ENCODE data around the gene PDE4D.

Gene PDE4D

DNA sequence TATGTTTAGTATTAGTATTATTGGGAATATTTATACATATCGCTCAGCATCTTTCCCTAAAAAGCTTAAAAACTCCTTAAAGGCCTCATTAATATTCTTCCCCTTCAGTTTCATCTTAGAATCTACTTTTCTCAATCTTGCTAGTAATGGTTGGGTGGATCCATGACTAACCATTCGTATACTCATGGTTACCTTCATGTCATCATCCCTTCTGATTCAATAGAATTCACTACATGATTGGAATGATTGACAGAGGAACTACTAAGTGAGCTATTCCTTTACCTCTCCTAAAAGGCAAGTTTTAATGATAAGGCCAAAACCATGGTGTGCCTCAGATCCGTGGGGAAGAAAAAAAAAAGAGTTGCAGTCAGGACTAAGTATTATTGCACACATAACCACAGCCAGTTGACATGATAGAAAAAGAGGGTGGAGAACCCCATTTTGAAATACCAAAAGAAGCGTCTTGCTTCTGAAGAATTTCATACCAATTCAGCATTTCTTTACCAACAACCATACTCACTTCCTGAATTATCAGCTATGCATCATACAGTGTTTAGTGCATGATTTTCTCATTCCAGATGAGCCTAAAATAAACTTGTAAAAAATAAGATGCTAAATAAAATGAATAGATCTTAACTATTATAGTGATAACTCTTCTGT lies 624.6 kb downstream of the PDE4D start:
- no peak for DNase-seq

DNA sequence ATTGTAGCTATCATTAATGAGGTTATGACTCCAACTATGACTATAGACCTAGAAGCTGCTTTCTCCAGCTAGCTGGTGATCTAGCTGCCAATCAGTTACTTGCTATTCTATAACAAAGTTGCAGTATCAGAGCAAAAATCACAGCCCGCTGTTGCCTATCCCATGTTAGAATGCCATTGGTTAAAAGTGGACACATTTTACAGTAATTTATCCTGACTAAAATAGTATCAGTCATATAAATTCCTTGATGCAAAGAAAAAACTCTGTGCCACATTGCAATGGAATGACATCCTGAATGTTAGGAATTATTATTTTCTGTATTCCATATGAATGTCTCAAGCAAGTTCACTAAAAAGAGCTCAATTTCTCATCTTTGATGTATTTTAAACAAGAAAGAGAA lies 626.5 kb downstream of the PDE4D start:
- no peak for DNase-seq

DNA sequence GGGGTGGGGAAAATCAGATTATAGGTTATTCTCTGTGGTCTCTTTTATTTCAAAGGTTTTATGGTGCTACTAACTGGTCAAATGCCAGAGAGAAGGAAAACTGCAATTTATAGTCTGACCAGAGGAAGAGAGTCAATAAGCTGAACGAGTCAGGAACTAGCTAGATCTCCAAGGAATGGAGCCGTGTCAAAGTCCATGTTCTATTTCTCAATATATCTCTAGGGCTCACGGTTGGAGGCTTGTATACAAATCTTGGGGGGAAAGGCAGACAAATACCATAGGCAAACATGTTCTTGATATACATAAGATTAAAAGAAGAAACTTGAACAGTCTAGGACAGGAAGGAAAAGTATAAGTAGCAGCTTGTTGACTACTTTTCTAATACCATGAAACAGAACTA lies 627.1 kb downstream of the PDE4D start:
- no peak for DNase-seq

DNA sequence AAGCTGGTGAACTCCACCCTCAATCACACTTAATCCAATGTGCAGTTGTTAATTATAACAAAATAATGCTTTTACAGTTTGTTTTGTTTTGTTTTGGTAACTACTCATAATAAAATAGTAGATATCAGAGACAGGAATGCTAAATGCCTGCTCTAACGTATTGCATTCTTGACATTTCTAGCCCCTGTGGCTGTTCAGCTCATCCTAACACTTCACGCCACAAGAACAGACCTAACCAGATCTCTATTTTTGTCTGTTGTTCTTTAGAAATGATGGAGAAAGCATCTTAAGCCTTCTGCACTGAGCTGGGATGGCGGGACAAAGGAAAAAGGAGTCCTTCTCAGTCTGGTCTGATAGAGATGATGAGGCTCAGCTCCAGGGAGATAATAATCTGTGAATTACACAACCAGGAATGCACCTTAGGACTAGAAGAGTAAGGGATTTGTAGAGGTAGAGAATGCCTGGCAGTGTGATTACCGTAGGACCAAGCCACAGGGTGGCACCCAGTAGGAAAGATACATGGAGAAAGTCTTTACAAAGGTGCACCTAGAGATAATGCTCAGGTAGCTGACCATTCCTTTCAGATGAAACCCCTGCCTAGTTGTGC lies 628.8 kb downstream of the PDE4D start:
- DNase-seq, result no peak

DNA sequence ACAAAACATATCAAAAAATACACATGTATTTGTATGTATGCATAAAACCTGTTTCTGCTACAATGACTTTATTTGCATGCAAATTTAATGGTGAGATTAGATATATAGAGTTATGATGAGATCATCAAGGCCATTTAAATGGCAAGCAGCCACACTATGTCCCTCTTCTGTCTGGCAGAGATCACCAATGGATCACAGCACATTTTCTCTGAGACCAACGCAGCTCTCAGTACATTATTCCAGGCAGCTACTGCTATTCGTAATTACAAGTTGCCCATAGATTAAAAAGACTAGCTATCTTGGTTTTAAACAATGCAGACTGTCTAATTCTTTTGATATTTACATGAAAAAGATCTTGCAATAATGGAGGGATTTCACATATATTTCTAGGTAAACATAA lies 629.5 kb downstream of the PDE4D start:
- no peak for DNase-seq

DNA sequence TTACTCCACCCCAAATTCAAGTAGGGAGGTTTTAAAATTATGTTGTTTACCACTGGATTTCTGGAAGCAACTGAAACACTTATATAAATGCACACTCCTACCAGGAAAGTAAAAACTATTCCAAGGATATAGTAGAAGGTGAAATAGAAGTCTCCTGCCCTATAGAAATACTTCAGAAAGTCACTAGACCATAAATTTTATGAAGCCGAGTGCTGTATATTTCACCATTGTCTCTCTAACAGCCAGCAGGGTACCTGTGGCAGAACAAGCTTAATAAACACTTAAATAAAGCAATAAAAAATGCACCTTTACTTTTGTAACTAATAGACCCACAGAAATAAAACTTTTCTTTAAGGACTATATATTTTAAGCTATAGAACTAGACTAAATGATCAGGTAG lies 631.6 kb downstream of the PDE4D start:
- DNase-seq, result no peak

DNA sequence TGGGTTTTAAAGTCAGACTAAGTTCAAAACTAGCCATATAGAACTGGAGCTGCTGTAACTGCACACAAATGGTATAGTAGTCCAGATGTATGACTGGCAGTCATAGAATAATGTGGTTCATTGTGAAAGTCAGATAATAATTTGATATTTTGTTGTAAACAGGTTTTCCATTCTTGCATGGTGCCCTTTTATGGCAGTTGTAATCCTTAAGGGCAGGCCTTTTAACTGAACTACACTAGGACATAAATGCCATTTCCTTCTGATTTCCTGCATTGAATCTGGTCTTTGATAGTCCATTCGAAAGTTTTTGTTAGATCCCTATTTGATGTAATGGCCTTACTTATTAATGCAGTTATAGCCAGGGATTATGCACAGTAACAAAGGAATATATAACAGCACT lies 632.6 kb downstream of the PDE4D start:
- no peak for DNase-seq

DNA sequence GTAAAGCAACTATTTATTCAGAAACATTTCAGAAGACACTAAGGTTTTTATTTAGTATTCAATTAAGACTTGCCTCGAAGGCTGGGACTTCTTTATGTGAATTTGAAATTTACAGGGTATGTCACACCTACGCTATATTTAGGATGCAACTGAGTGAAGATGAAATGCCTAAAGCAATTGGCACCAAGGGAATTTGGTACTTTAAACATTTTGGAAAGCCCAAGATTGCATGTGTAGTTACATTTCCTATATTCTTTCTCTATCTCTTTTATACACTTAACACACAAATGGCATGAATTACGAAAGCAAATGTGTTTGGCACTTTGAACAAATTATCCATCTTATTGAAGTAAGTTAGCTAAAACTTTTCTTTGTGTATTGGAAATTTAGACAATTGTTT lies 633.3 kb downstream of the PDE4D start:
- DNase-seq, result no peak

DNA sequence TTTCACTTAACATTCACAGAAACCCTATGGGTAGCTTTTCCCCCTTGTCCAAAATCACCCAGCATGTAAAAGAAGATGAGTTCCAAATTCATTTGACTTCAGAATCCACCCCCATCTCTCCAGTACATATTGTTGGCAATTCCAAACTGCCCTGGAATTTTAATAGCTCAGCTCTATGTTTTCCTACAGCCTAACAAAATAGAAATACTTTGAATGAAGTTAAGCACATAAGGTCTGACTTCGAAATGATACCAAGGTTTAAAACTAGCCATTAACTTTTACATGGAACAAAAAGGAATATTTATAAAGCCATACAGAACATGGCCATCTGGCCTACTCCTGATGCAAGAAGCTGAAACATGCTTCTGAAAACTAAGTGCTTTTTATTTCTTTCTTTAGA lies 634.3 kb downstream of the PDE4D start:
- no peak for DNase-seq

DNA sequence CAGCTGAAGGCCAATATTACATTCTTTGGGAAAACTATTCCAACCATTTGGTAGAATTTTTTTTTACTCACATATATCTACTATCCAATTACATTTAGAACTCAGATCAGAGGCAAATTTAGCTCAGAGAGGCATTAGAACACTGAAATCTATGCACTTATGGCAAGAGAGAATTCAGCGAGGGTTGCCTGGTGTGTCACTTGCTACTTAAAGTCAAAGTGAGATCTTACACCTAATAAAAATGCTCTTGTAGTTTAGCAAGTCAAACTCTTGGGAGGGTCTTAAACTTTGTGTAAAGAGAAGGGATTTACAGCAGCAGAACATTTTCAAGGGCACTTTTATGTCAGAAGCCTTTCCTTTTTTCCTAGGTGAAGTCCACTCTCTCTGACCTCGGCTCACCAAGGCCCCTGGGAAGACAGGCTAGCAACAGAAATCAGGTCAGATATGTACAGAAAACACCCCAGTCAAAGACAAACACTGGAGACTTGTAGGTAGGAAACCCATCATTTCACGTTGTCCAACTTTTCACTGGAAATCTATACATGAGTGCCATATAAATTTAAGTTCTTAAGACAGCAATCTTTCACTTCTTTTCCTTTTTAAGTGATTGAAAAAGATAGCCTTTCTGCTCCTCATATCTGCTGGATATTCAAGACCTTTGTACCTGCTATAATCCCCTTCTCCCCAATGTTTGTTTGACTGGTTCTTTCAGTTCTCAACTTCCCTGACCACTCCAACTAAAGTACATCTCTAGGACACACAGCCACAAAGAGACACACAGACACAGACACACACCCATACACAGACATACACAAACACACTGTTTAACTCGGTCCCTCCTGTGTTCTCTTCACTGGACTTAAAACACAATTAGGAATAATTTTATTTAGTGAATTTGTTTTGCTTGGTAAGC lies 635.8 kb downstream of the PDE4D start:
- DNase-seq, result no peak

DNA sequence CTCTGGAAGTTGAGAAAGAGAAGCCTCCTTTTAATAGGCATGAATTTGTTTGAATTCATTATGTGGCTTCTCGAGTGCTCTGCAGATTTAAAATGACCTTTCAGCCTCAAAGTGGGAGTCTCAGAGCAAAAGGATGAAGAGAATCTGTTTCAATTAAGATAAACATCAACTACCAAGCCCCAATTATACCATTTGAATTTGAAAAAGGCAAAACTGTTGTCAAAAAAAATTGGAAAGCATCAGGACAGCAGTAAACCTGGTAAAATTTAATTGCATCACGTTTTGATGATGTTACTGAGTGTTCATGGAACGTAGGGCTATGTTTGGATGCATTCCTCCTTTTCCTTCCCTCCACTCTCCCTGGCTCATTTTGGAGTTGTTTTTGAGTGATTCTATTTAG lies 637.2 kb downstream of the PDE4D start:
- DNase-seq, result no peak

DNA sequence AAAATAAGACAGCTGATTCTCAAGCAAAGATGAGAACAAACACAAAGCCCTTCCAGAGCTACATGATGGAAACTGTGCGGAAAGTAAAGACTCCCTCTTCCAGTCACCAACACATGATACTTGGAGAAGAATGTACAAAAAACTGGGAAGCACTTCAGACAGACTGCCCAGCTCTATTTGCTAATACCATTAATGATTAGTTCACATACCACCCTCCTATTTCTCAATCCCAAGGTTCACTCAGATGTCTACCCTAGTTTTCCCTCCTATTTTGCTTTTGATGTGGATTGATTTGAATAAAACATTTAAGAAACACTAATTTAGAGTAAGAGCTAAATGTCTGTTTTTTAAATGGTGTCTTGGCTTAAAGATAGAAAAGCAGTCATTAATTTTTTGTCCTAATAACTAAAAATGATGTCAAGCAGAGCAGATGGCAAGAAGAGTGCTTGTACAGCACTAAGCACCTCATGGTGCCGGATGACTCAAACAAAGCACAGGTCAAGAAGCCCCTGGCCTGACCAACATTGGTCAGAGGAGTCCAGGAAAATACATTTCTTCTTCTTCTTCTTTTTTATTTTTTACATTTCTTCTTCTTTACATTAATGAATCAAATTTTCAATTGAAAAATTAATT lies 639.4 kb downstream of the PDE4D start:
- DNase-seq, result no peak

DNA sequence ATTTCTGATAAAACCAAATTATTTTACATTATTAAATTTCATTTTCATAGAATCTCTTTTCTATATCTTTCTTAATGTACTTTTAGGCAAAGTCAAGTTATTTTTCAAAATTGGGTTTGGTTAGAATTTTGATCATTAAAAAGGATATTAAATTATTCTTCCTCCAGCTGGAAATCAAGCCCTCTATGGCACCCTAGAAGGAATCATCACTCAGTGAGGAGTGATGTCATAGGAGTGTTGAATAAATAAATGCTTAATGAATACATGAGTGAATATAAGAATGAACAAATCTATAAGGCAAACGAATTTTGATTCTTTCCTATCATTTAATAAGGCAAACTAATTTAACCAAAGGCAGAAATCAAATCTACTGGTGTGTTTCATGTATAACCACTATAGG lies 639.9 kb downstream of the PDE4D start:
- no peak for DNase-seq

DNA sequence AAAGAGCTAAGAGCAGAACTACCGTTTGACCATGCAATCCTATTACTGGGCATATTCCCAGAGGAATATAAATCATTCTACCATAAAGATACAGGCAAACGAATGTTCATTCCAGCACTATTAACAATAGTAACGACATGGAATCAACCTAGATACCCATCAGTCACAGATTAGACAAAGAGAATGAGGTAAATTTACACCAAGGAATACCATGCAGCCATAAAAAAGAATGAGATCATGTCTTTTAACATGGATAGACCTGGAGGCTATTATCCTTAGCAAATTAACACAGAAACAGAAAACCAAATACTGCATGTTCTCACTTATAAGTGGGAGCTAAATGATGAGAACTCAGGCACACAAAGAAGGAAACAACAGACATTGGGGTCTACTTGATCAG lies 641.9 kb downstream of the PDE4D start:
- DNase-seq, result no peak

DNA sequence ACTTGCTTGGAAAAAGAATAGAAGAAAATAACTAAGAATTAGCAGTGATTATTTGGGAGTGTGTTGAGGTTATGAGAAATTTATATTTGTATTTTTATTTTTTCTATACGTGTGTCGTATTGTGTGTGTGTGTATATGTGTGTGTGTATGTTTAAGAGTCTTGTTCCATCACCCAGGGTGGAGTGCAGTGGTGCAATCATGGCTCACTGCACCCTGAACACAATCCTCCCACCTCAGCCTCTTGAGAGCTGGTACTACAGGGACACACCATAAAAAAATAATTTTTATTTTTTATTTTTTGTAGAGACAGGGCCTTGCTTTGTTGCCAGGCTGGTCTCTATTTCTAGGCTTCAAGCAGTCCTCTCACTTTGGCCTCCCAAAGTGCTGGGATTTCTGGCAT lies 643.8 kb downstream of the PDE4D start:
- no peak for DNase-seq

DNA sequence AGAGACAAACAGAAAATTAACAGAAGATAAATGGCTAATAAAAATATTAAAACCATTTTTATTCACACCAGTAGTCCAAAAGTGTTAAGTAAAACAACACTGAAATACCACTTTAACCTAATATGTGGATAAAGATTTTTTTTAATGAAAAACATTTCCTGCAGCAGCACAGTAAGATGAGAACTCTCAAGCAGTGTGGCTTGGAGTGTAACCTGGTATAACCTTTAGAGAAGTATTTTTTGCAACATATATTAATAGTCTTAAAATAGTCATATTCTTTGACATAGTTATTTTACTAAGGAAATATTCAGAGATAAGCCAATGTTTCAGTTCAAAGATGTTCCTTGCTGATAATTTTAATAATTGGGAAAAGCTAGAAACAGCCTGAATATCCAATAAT lies 644.4 kb downstream of the PDE4D start:
- DNase-seq, result no peak

DNA sequence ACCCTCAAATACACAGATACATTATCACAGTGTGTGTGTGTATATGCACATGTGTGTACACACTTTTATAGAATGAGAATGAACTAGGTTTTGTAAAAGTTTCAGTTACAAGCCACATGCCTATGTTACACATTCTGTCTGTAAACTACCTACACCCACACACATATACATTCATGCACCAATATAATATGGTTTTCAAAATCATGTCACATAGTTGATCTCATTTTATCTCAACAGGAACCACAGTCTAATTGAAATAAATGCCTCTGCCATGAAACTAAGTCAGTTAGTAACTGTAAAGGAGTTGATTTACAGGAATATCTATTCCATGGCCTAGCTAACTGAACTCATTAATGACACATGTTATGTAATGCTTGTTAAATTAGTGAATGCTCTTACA lies 646.6 kb downstream of the PDE4D start:
- DNase-seq, result no peak

DNA sequence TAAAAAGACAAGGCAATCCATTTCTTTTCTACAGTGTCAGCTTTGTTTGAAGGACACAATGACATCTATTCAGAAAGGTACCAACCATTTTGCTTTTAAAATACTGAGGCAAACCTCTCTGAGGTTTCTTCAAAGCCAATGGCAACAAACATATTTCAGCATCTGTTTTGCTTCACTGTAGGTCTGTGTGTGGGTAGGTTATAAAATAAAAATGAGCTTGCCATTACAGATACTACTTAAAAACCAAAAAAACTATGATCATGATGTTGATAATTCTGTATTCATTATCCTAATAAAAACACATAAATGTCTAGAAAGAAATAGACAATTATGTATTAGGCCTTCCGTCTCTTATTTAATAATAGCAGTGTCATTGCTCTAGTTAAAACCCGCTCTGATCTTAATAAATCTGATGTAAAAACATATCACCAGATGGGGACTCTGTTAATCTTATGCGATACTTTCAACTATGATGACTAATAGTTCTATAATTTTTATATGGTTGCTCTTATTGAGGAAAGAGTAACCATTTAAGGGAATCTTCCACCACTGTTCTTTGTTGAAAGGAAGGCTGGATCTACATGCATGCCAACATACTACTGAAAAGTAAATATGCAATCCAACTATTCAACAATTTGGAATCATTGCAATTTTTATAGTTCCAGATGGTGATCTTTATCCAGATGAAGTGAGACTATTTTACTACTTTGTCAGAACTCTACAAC lies 647.2 kb downstream of the PDE4D start:
- DNase-seq, result no peak

DNA sequence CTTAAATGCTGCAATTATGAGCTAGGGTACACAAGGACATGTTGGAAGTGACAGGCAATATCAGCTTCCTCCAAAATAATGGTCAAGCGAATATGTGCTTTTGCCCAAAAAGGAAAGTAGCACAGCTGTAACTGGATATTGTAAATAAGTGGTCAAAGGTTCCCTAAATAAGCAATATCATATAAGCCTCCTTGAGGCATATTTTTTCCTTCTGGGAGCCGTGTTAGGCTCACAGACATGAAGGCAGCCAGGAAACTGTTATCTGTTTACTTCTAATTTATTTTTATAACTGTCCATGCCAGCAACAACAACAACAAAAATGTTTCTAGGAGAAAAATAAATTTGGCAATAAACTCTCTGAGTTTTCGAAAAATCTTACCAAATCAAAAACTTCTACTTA lies 648.3 kb downstream of the PDE4D start:
- no peak for DNase-seq

DNA sequence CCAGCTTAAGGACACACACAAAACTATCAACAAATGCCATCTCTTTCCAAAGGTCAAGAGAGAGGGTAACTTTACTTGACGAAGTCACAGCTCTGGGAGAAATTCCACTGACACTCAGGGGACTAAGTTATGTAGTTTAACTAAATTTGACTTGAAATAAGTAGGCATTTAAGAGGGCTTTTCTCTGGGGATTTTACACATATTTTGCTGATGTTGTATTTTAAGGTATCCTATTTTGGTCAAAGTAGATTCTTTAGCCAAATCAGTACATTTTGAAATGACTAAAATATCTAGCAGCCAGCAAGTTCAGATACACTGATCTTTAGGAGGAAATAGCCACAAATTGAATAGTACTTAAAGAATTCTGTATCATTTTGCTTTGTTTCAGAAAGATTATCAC lies 652.0 kb downstream of the PDE4D start:
- no peak for DNase-seq

DNA sequence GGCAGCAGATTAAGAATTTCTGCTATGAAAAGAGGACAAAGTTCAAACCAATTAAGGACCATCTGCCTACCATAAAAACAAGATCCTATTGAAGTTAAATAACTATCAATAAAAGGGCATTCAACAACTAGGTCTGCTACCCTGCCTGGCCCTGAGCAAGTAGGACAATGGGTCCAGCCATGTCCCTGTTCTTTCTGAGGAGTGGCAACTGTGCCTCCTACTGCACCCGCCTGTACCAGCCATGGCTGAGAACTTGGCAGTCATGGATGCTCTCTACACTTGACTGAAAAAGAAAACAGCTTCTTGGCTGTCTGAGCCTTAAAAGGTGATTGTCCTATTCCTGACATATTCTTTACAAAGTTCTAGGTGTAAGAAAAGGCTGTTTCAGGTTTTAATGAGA lies 652.4 kb downstream of the PDE4D start:
- no peak for DNase-seq

DNA sequence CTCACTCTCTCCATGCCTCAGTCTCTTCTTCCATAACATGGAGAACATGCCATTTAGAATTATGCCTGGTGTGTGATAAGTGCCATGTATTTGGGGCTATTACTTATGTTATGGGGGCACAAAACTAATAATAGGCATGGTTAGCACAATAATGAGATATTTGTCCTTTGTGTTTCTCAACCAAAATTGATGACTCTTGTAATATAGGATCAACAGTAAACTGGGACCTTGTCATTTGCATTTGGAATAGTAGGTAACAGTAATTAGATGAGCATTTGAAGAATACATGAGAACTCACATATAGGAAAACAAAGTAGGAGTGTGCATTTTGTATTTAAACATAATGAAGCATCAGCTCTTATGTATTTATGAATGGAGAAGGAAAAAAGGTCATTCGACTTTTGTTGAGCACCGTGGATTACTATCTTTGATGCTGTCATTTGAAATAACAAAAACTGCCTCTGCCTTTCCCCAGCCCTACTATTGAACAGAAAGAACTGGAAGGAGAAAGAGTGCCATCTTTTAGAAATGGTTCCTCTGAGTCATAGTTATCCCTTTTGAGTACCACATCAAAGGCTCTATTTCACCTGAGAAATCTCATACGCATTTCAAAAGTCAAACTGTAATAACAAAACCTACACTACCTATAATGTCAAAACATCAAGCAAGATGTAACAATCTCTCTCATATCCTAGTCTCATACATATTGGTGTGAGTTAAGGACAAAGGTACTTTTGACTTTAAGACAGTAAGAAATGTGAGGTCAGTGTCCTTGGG lies 655.2 kb downstream of the PDE4D start:
- no peak for DNase-seq

Measured in activated CD4-positive, alpha-beta T cell treated with anti-CD3 and anti-CD28 coated beads for 48 hours (primary cell).